GM18499 (cell line): Measurements from ENCODE around the gene PRKCB.
"Not testable (repeated sequence)": the region's sequence is repeated elsewhere in the genome, so short reads cannot be mapped to it uniquely, and the experiment has no call there.

Experiments used
- ATAC-seq: cut with Tn5 transposase; IDR thresholded peaks from one replicate; pipeline ENCODE4 v1.9.1; 2021; ENCODE audit warnings: moderate number of reproducible peaks; ENCODE audit not compliant: insufficient read depth, unreplicated experiment

Gene PRKCB

GRCh38 chr16:24195221-24195620 lies 359.4 kb downstream of the PRKCB start:
- ATAC-seq = no peak

DNA sequence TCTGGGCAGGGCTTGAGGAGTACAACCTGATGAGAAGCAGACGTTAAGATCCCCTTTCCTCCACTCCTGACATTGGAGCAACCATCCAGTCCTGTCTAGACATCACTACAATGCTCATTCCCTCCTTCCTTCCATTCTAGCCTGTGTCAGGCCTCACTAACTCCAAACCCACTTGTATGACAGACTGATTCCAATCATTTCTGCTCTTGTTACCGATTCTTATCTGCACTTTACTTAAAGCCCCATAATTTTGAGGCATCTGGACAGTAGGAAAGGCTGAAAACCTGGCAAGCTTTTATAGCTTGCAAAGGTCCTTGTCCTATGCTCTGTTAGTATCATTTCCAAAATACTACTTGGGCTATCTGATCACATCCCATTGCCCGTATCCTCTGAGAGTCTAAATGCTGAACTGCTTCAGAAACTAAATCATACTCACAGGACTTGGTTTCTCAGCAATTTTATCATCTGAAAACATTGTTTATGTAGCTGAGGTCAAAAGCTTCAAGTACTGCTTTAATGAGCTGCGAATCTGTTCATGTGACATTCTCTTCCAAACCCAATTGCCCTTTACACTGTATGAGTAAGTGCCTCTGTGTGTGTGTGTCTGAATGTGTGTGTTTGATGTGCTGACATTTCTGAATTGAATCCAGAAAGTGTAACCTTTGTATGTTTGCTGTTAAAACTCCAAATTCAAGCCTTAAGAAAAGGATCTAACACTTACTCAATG lies 363.2 kb downstream of the PRKCB start:
- ATAC-seq = no peak

- ATAC-seq = no peak
These were observed 367.9 kb downstream of the PRKCB start for GRCh38 chr16:24203675-24204074.

DNA sequence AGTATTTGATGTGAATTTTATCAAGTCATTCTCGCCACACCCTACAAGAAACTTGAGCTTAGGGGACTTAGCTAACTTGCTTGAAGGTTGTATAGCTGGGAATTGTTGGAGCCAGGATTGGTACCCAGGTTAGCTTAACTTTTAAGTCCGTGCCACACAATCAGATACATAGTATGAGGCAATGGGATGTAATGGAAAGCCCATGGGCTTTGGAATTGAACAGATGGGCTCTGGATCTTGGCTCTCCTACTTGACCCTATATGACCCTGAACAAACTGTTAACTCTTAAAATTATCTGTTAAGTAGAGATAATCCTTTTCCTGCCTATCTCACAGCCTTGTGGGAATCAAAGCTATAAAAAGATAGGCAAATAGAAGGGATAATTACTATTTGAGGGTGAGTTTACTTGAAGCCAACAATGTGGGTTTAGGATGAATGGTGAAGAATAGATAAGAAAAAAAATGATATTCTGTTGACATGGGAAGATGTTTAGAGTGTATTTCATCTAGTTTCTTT lies 368.4 kb downstream of the PRKCB start:
- no peak for ATAC-seq

DNA sequence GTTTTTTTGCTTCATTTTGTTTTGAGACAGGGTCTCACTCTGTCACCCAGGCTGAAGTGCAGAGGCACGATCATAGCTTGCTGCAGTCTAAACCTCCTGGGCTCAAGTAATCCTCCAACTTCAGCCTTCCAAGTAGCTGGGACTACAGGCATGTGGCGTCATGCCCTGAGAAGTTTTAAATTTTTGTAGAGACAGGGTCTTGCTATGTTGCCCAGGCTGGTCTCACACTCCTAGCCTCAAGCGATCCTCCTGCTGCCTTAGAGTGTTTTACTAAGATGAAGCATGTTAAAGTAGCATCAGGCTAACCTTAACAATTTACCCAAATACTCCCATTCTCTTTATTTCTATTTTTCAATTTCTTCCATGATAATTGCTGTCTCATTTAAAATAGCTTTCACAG lies 371.1 kb downstream of the PRKCB start:
- ATAC-seq = no peak

DNA sequence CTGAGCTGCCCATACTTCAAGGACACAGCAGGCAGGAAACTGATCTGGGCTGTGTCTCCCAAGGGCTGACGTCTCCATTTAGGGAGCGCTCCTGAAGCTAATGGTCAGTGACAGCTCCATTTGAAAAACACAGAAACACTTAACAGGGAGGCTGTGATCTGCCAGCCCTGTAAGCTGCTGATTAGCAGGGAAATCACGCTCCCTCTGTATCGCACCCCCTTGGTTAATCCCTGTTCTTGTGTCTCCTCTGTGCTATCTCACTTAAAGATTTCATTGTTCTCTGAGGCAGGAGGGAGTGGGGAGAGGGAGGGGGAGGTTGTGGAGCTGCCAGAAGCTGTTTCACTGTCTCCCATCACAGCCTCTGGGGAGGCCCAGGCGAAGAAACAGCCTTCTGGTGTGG lies 372.9 kb downstream of the PRKCB start:
- ATAC-seq = no peak

DNA sequence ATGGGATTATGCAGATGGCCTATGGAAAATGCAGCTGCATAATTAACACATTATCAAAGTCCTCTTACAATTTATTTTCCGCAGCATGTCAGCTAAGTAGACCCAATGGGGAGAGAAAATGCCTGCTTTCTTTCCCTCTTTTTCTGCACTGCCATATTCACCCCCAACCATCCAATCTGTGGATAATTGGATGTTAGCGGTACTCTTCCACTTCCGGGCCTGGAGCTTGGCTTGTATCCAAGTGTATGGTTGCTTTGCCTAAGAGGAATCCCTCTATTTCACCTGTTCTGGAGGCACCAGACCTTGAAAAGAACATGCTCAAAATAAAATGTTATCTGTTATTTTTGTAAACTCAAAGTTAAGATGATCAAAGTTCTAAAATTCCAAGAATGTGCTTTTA lies 379.2 kb downstream of the PRKCB start:
- ATAC-seq = no peak

DNA sequence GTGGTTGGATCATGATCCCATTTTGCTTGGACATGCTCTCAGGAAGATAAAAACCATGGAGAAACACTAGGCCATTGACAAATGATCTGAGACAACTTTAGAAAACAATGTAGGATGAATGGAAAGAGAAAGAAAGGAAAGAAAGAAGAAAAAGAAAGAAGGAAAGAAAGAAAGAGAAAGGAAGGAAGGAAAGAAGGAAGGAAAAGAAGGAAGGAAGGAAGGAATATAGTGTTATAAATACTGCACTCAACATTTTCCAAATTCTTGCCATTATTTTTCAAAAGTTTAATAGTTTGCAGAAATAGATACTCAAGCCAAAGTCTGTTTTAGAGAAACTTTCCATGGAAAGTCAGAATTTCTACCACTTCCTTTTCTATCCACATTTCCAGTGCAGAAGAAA lies 381.2 kb downstream of the PRKCB start:
- ATAC-seq = no peak

- ATAC-seq = no peak
These were observed 381.7 kb downstream of the PRKCB start for GRCh38 chr16:24217461-24217860.

DNA sequence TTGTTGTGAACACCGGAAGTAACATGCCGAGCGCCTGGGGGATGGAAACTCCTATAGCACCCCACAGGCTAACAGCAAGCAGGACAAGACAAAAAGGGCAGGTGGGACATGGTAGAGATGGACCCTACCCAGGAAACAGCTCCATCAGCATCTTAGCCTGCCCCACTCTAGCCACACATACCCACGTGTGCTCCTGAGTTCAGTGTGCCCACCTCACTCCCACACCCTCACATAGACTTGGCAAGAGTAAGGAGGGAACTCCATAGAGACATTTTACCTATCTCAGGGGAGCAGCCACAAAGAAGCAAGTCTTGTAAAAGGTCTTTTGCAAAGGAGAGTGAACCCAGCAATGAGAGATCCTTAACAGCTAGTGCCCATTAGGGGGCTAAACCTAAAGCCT lies 382.5 kb downstream of the PRKCB start:
- no peak for ATAC-seq

- ATAC-seq = no peak
These were observed 385.4 kb downstream of the PRKCB start for GRCh38 chr16:24221219-24221618.

- ATAC-seq = no peak
These were observed 392.7 kb downstream of the PRKCB start for GRCh38 chr16:24228514-24228913.

DNA sequence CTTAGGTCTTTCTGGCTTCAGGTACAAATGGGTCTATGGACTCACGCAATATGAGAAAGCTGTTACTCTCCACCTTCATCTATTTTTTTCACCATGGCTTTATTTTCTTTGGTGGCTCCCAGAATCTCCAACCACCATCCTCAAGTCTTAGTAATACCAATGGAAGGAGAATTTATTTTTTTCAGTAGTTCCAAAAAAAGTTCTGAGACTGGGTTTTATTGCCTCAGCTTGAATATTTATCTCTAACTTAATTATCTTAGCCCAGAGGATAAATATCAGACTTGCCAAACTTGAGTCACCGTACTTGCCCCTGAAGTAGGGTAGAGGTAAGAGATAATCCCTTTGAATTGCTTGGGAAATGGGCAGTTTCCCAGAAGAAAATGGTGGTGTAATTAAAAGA lies 397.2 kb downstream of the PRKCB start:
- ATAC-seq = no peak

- ATAC-seq = no peak
These were observed 399.0 kb downstream of the PRKCB start for GRCh38 chr16:24234737-24235136.

DNA sequence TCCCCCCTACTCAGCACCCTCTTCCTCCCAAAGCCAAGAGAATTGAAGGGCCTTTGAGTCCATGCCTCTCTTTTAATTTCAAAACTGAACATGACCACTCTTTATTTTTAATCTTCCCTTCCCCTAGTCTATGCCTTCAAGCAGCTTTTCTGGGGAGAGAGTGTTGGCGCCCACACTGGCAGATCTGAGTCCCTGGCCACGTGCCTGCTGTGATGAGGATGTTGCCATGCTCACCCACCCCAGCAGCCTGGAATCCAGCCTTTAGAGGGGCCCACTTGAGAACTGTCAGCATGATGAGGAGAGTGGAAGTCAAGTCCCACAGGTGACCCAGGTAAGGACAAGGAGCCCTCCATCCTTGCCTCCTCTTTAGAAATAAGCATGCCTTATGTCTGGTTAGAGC lies 400.0 kb downstream of the PRKCB start:
- ATAC-seq = no peak

DNA sequence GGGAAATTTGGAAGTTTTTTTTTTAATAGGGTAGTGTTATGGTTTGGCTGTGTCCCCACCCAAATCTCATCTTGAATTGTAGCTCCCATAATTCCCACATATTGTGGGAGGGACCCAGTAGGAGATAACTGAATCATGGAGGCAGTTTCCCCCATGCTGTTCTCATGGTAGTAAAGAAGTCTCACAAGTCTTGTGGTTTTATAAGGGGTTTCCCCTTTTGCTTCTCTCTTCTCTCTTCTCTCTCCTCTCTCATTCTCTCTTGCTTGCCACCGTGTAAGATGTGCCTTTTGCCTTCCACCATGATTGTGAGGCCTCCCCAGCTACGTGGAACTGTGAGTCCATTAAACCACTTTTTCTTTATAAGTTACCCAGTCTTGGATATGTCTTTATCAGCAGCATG lies 403.1 kb downstream of the PRKCB start:
- ATAC-seq = not testable (repeated sequence)

GRCh38 chr16:24246911-24247607 lies 411.3 kb downstream of the PRKCB start:
- ATAC-seq = no peak

DNA sequence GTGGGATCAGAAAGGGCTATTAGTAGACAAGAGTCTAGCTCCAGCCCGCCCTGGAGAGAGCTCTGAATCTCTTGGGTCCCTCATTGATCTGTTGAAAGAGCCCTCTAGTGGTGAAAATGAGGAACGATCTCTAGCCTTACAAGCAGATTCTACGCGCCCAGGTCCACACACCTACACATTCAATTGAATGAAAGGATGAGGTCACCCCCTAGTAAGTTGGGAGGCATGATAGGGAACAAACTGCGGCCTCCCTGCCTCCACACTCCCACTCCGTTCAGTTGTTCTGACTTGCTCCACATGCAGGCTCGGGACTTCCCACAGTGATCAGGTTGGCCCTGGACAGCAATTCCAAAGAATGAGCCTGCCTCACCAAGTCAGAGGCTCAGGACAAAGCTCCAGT lies 417.4 kb downstream of the PRKCB start:
- no peak for ATAC-seq

- ATAC-seq = no peak
These were observed 419.9 kb downstream of the PRKCB start, which contains the start of gene CACNG3 for GRCh38 chr16:24255456-24256371. Gene CACNG3 (plus strand): TSS chr16:24256335. CDS start chr16:24256755, 420 bp downstream.

GRCh38 chr16:24257958-24258357 lies 422.2 kb downstream of the PRKCB start:
- ATAC-seq = no peak

- ATAC-seq = no peak
These were observed 423.0 kb downstream of the PRKCB start for GRCh38 chr16:24258791-24259190.
